GM21447 (cell line): Measurements from ENCODE around the gene CLSTN2.

Source experiments
- ATAC-seq: cut with Tn5 transposase; IDR thresholded peaks from one replicate; pipeline ENCODE4 v1.9.1; 2021; ENCODE audit not compliant: unreplicated experiment

Gene CLSTN2

GRCh38 chr3:139941580-139941979, 6.6 kb downstream of the CLSTN2 start:
- no peak for ATAC-seq

GRCh38 chr3:139944256-139944910, 9.4 kb downstream of the CLSTN2 start:
- no peak for ATAC-seq

GRCh38 chr3:139945386-139945785, 10.4 kb downstream of the CLSTN2 start:
- no peak for ATAC-seq

GRCh38 chr3:139945942-139946341, 11.0 kb downstream of the CLSTN2 start:
- no peak for ATAC-seq

GRCh38 chr3:139948467-139948866, 13.5 kb downstream of the CLSTN2 start:
- ATAC-seq, result no peak

GRCh38 chr3:139948898-139949297, 13.9 kb downstream of the CLSTN2 start:
- ATAC-seq, result no peak

GRCh38 chr3:139953131-139953910, 18.3 kb downstream of the CLSTN2 start:
- ATAC-seq, result no peak

- ATAC-seq, result no peak
Observed at GRCh38 chr3:139954146-139954860, 19.3 kb downstream of the CLSTN2 start.

GRCh38 chr3:139957844-139958243, 22.9 kb downstream of the CLSTN2 start:
- no peak for ATAC-seq

GRCh38 chr3:139969386-139969785, 34.4 kb downstream of the CLSTN2 start:
- no peak for ATAC-seq

GRCh38 chr3:139970526-139970925, 35.5 kb downstream of the CLSTN2 start:
- no peak for ATAC-seq

- ATAC-seq, result no peak
Observed at GRCh38 chr3:139974809-139975425, 39.9 kb downstream of the CLSTN2 start.

GRCh38 chr3:139975594-139976365, 40.8 kb downstream of the CLSTN2 start:
- ATAC-seq, result no peak

- no peak for ATAC-seq
Observed at GRCh38 chr3:139978966-139979365, 44.0 kb downstream of the CLSTN2 start.

- ATAC-seq, result no peak
Observed at GRCh38 chr3:139979991-139980390, 45.0 kb downstream of the CLSTN2 start.

- no peak for ATAC-seq
Observed at GRCh38 chr3:139982404-139982803, 47.4 kb downstream of the CLSTN2 start.

GRCh38 chr3:139985576-139985975, 50.6 kb downstream of the CLSTN2 start:
- no peak for ATAC-seq

- ATAC-seq, result no peak
Observed at GRCh38 chr3:139987908-139988307, 52.9 kb downstream of the CLSTN2 start.

- no peak for ATAC-seq
Observed at GRCh38 chr3:139988472-139989156, 53.6 kb downstream of the CLSTN2 start.

GRCh38 chr3:139994891-139995290, 59.9 kb downstream of the CLSTN2 start:
- ATAC-seq, result no peak
